ENCODE data around the gene HERC6. TPM values are rescaled to one million over a fixed set of nuclear protein-coding genes. Genes with fewer than 3 reads are reported as not detected.

HERC6 gene
- total and polyA plus RNA-seq, 2 of the 8 experiments (the other 6 are each of a cell fraction or from before 2014, with no cell fraction given): 3.7 to 3.8 TPM

DNA sequence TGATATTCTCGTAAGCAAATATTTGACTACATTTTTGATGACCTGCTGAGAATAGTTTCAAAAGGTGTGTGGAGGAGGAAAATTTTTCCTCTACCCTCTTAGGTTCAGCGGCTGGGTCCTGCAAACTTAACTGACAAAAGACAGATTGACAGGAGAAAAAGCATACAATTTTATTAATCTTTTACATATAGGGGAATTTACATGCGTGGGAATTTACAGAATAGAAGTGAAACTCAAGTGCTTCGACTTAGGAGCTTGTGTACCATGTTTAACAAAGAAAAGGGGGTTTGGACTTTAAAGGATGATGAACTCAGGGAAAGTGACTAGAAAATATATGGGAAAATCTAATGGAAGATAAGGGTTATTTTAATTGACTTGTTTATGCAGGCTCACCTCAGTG, 2.5 kb downstream of the HERC6 start:
- no peak overlapping the region for H2BK120ac ChIP-seq (replicated peaks; ENCODE audit: low read depth, low read length)
- ChIA-PET POLR2A (ENCODE audit: partially characterized antibody) (no interaction called here), CTCF (ENCODE audit: partially characterized antibody) (interaction anchor here (0.7 to 1.2 kb wide), 2 partner anchors 65 to 74 kb away, joined by 3 read pairs; no protein-coding TSS in a partner anchor)
- no peak overlapping the region for H3K4me3 ChIP-seq (ENCODE audit: extremely low read depth in 1 of 4, insufficient read depth in 2 of 4, low read depth in 3 of 4, low read length in 4 of 4)
- H3K4me2 ChIP-seq (ENCODE audit: insufficient read depth in 1 of 2, low read depth in 2 of 2, low read length in 2 of 2): no peak overlapping the region
- no peak overlapping the region for H3K4ac ChIP-seq (replicated peaks; ENCODE audit: insufficient read length, low read depth, low read length)
- peaks cover 4% of the 10 kb centered on the region for H3K23me2 ChIP-seq (ENCODE audit: low read depth, low read length)
- no peak overlapping the region for H3K56ac ChIP-seq (replicated peaks; ENCODE audit: insufficient read length, low read depth, low read length)
- H3K23ac ChIP-seq (ENCODE audit: insufficient read length): no peak overlapping the region
- H3K79me1 ChIP-seq (ENCODE audit: low read depth, low read length): no peaks in the 10 kb centered on the region
- H3K18ac ChIP-seq (ENCODE audit: extremely low read depth, low read length): no peak overlapping the region
- H3K27ac ChIP-seq (ENCODE audit: low read depth, low read length): no peak overlapping the region
- H2AK5ac ChIP-seq (ENCODE audit: low read depth, low read length): no peak overlapping the region
- H4K20me1 ChIP-seq (replicated peaks in 1 of 2; ENCODE audit: control insufficient read depth in 1 of 2, insufficient read depth in 2 of 2, low read length in 2 of 2): no peaks in the 10 kb centered on the region
- H2BK12ac ChIP-seq (ENCODE audit: low read depth, low read length): no peak overlapping the region
- no peak overlapping the region for H4K5ac ChIP-seq (ENCODE audit: insufficient read length, low read depth, low read length)
- no peak overlapping the region for H2BK15ac ChIP-seq (ENCODE audit: low read length)
- H2BK20ac ChIP-seq (ENCODE audit: low read length): no peak overlapping the region
- no peak overlapping the region for H2AFZ ChIP-seq (ENCODE audit: low read length)
- TF ChIP-seq CHD1 (IDR thresholded peaks at IDR 0.05; ENCODE audit: low read depth, low read length): no peak
- no peak for TF ChIP-seq CBX8 (IDR thresholded peaks at IDR 0.05; ENCODE audit: borderline replicate concordance, low read depth, low read length)
- TF ChIP-seq HDAC6 (IDR thresholded peaks at IDR 0.05; ENCODE audit: low read depth, low read length): no peak
- no peak overlapping the region for H4K8ac ChIP-seq (ENCODE audit: extremely low read depth, insufficient read depth, low read length)
- no peaks in the 10 kb centered on the region for H3K9me3 ChIP-seq (ENCODE audit: insufficient read depth in 2 of 2, low read depth in 1 of 2, low read length in 1 of 2)
- no peaks in the 10 kb centered on the region for H3K79me2 ChIP-seq (ENCODE audit: control insufficient read depth in 1 of 2, insufficient read depth in 2 of 2, low read length in 2 of 2)
- no peaks in the 10 kb centered on the region for H3K36me3 ChIP-seq (ENCODE audit: control insufficient read depth in 2 of 4, insufficient read depth in 4 of 4, low read length in 3 of 4)
- no peak overlapping the region for H4K91ac ChIP-seq (replicated peaks; ENCODE audit: insufficient read length, low read length)
- no peak overlapping the region for H2BK5ac ChIP-seq (ENCODE audit: low read depth, low read length)
- no peak for DNase-seq (ENCODE audit: low read depth in 1 of 2, low spot score in 2 of 2)
- H3K27me3 ChIP-seq (replicated peaks in 1 of 4; ENCODE audit: control insufficient read depth in 3 of 4, extremely low read depth in 1 of 4, insufficient read depth in 3 of 4, low read length in 3 of 4): peaks cover 0 to 8% (median 6%) of the 10 kb centered on the region in 4 experiments; a peak in 5 of 7 replicates
- H3K14ac ChIP-seq (ENCODE audit: insufficient read length): no peak overlapping the region
- no peak for FAIRE-seq
- 90% methylated on average over 4 of the region's 4 CpGs; no CpG with 5 or more reads in 1 of the 2 experiments for WGBS, 2 experiments (ENCODE audit: extremely low coverage in 1 of 2, insufficient coverage in 1 of 2, insufficient read length in 1 of 2, insufficient replicate concordance in 2 of 2, low coverage in 1 of 2, low lambda C conversion rate in 2 of 2, missing lambda C conversion rate in 1 of 2)
- H3K9ac ChIP-seq (replicated peaks in 1 of 4; ENCODE audit: extremely low read depth in 1 of 4, low read depth in 3 of 4, low read length in 3 of 4): no peak overlapping the region
- no peaks in the 10 kb centered on the region; a peak in 1 of 7 replicates for H3K4me1 ChIP-seq (replicated peaks in 1 of 4; ENCODE audit: control insufficient read depth in 3 of 4, insufficient read depth in 4 of 4, low read length in 3 of 4)

Data from H1 (cell line).